Mammary epithelial cell (primary cell): ENCODE results near the gene ADGRL3.

ENCODE experiments used
- EZH2 ChIP-seq: IDR thresholded peaks from 2 replicates; pipeline ENCODE4 v1.6.1; 2012; ENCODE audit warnings: low read length, inconsistent platforms, borderline replicate concordance
- TF ChIP-seq, protein P1 (sequence below), 2 donors: IDR thresholded peaks in 1 of 2; conservative IDR thresholded peaks in 1 of 2; 2 replicates each; pipeline ENCODE4 v1.5.1; 2011 to 2012; ENCODE audit warnings: inconsistent platforms in 2 of 2, low read length in 2 of 2, mild to moderate bottlenecking in 2 of 2, control low read depth in 1 of 2, low read depth in 1 of 2; ENCODE audit not compliant: insufficient read depth in 1 of 2; ENCODE audit errors: extremely low read depth in 1 of 2

- TF ChIP-seq, protein P1, sequence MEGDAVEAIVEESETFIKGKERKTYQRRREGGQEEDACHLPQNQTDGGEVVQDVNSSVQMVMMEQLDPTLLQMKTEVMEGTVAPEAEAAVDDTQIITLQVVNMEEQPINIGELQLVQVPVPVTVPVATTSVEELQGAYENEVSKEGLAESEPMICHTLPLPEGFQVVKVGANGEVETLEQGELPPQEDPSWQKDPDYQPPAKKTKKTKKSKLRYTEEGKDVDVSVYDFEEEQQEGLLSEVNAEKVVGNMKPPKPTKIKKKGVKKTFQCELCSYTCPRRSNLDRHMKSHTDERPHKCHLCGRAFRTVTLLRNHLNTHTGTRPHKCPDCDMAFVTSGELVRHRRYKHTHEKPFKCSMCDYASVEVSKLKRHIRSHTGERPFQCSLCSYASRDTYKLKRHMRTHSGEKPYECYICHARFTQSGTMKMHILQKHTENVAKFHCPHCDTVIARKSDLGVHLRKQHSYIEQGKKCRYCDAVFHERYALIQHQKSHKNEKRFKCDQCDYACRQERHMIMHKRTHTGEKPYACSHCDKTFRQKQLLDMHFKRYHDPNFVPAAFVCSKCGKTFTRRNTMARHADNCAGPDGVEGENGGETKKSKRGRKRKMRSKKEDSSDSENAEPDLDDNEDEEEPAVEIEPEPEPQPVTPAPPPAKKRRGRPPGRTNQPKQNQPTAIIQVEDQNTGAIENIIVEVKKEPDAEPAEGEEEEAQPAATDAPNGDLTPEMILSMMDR (conservative IDR thresholded peaks at IDR 0.05 in 1 of 2, IDR thresholded peaks at IDR 0.05 in 1 of 2; ENCODE audit: extremely low read depth in 1 of 2, insufficient read depth in 1 of 2, low read depth in 1 of 2, low read length in 2 of 2) = no peak
- no peak for TF ChIP-seq EZH2
Measured at GRCh38 chr4:61805227-61805626, 605.1 kb downstream of the ADGRL3 start.
